ENCODE measurements around the gene CFAP99.
"Not testable (repeated sequence)": the region's sequence is repeated elsewhere in the genome, so short reads cannot be mapped to it uniquely, and the experiment has no call there.

Gene CFAP99

DNA sequence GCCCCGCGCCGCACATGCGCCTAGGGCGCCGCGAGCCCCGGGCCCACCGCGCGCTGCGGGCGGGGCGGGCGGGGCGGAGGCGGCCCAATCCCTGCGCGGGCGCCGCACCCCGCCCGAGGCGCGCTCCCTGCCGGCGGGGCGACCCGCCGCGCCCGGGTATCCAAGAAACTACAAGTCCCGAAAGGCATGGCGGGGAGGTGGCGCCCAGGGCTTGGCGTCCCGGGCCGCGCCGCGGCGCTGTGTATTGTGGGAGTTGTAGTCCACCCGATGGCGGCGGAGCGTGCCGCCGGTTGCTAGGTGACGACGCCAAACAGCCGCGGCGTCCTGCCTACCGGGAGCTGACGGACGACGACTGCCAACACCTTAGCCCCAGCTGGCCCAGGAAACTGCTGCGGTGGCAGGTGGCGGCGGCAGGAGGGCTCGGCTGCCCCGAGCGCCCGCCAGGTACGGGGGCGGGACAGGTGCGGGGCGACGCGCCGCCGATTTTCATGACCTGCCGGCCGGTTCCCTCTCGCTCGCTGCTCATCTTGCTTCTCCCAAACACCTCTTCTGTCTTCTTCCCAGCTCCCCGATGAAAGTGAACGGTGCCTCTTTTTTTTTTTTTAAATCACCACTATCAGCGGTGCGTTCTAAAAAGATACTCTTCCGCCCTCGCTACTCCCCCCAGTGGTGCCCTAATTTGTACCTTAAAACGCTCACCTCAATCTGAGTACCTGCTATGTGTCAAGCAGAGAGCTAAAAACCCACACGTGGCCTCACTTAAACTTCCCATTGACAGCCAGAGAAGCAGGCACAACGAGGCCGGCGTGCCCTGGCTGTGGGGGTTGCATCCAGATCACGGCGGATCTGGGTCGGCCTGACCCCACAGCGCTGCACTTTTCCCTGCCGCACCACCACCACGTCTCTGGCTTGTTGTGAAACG lies at the start of gene CFAP99:
Gene CFAP99 (plus strand): TSS at position 306 of the 922 bp plus-strand sequence.
- no peak for FAIRE-seq

DNA sequence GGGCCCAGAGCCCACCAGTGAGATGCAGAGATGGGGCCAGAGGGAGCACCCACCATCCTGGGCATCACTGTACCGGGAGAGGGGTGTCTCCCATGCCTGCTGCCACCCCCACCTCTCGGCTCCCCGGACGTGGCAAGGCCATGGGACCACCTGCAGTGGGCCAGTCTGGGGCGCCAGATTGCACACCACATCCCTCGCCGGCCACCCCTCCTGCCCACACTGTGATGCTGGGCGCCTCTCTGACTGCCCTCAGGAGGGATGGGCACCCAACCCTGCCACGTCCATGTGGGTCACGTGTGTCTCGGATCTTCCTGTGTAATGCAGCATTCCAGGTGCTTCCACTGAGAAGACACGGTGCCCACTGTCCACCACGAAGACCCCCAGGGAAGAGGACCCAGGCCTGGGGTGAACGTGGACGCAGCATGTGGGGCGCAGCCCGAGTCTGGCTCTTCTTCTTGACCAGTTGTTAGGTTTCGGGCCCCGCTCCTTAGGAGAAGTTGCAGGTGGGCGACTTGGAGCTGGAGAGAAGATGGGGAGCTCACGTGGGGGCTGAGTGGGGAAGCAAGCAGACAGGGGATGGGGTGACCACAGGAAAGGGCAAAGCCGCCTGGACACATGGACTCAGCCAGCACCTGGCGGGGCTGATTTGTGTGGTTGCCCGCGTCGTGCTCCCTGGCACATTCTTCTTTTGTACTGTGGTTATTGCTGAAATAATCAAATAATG lies 48.0 kb upstream of the CFAP99 start:
- FAIRE-seq: no peak

DNA sequence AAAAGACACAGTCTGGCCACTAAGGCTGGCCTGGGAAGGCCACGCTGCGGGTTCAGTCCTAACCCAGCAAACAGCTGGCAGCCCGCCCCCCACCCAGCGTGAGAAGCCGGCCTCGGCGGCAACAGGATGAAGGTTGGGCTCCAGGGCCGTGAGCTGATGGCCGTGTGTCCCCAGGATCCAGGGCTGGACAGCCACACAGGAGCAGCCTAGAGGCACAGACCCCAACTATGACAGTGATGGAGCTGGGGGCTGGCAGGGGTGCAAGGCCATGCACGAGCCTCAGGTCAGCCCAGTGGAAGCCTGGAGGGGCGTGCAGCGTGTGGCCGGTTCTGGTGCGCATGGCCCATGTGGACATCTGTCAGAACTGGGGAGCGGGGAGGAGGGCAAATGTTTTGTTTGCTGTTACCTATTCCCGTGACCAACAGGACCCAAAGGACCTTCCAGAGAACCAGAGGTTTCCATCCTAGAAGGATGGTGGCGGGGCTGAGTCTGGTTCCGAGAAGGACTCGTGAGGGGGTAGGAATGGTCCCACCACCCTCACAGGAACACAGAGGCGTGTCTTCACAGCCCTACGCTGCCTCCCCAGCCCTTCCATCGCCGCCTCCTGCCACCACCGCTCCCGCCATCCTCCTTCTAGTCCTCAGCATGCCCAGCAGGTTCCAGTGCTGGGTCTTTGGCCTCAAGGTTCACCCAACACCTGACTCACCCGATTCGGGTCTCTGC lies 46.8 kb upstream of the CFAP99 start:
- no peak for FAIRE-seq

DNA sequence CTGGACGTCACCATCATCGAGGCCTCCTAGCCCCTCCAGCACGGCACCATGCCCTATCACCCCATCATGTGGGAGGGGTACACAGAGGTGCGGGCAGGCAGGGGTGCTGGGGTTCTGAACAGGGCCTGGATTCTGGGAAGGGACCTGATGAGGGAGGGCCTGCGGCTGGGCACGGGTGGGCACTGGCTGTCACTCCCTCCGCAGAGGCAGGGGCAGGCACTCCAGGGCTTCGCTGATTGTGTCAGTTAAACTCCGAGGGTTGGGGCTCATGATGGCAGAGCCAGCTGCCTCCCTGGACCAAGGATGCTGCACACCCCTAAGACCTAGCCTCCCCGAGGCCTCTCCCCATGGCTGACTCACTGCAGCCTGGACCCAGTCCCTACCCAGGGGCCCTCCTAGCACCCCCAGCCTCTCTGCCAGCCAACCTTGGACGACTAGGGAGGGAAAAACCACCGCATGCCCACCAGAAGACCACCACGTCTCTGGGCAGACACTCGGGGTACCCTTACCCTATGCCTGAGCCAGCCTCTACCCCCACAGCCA lies 46.2 kb upstream of the CFAP99 start:
- no peak for FAIRE-seq

DNA sequence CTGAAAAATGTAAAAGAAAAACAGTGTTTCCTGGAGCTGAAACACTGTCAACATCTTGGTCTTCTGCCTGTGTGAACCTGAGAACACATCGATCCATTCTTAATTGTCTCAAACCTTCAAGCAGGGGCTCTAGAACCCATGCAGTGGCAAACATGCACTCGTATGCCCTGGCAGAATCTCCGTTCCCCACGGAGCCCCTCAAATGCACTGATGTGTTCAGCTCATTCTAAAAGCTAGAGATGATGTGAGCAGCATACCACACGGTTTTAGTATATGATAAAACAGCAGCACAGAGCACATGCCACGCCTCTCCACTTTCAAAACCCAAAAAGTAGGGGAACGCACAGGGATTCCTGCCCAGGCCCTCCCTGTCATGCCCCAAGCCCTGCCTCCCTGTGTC lies 45.2 kb upstream of the CFAP99 start:
- FAIRE-seq: no peak

DNA sequence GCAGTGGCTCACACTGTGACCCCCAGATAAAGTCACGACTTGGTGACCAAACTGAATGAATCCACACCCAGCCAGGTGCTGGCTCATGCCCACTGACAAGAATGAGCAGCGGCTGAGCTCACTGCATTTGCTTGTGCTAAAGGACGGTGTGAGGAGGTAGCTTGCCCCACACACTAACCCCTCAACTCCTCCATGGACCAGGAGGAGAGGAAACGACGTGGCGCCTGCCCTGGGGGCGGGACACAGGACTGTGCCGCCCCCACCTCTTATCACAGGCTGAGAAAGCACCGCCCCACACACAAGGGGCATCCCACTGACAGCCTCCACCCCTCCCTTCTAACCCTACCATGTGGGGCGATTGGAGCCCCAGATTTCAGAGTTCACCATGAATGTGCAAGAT lies 43.3 kb upstream of the CFAP99 start:
- FAIRE-seq: no peak

DNA sequence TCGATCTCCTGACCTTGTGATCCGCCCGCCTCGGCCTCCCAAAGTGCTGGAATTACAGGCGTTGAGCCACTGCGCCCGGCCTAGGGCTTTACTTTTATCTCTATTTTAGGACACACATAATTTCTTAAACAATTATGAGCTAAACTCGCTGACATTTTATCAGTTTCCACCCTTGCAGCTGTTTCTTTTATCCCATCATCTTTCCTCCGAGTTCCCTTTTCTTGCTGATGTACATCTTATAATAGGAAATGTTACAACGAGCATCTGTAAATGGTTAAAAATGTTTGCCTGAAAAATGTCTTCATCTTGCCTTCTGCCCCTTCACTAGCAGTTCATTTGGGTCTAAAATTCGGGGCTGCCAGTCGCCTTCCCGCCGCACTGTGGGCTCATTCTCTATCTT lies 41.5 kb upstream of the CFAP99 start:
- no peak for FAIRE-seq

DNA sequence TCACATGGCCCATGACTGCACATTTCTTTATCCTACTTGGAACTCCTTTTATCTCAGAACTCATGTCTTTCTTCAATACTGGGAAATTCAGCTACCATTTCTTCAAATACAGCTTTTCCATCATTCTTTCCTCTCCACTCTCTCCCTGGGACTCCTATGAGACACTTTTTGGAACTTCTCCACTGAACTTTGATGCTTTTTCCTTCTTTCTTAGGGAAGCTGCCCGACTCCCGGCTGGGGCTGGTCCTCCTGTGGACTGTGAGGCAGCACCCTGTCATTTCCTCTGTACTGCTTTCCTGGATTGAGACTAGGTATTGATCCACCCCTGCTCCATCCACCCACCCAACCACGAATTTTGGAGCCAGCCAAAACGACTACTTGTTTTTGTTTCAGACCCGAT lies 40.4 kb upstream of the CFAP99 start:
- FAIRE-seq: no peak

DNA sequence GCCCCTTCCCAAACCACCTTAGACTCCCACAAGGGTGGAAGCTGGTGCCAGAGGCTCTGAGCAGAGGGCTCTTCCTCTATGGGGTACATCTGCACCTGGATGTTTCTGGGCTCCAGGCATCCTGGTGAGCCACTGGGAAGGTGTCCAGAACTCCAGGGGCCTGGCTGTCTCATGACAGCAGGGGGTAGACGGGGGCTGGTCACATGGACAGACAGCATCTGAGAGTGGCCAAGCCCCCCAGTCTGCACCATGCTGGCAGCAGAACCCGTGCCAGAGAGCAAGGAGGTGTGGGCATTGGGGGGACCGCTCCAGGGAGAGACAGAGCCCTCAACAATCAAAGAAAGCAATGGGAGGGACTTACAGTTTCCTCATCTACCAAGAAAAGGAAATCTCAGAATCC lies 39.9 kb upstream of the CFAP99 start:
- FAIRE-seq: no peak

DNA sequence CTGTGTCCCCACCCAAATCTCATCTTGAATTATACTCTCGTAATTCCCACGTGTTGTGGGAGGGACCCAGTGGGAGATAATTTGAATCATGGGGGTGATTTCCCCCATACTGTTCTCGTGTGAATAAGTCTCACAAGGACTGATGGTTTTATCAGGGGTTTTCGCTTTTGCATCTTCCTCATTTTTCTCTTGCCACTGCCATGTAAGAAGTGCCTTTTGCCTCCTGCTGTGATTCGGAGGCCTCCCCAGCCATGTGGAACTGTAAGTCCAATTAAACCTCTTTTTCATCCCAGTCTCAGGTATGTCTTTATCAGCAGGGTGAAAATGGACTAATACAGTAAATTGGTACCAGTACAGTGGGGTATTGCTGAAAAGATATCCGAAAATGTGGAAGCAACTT lies 38.2 kb upstream of the CFAP99 start:
- FAIRE-seq: not testable (repeated sequence)

DNA sequence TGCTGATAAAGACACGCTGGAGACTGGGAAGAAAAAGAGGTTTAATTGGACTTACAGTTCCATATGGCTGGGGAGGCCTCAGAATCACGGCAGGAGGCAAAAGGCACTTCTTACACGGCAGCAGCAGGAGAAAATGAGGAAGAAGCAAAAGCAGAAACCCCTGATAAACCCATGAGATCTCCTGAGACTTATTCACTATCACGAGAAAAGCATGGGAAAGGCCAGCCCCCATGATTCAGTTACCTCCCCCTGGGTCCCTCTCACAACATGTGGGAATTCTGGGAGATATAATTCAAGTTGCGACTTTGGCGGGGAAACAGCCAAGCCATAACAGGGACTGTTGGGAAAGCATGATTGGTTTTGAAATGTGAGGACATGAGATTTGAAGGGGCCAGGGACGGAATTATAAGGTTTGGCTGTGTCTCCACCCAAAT lies 36.0 kb upstream of the CFAP99 start:
- not testable (repeated sequence) for FAIRE-seq

DNA sequence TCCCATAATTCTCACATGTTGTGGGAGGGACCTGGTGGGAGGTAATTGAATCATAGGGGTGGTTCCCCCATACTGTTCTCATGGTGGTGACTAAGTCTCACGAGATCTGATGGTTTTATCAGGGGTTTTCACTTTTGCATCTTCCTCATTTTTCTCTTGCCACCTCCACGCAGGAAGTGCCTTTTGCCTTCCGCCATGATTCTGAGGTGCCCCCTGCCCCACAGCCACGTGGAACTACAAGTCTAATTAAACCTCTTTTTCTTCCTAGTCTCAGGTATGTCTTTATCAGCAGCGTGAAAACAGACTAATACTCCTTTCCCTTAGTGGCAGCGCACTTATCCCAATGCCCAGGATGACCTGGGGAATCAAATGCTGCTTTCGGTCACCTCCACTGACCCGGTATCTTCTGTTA lies 35.5 kb upstream of the CFAP99 start:
- not testable (repeated sequence) for FAIRE-seq

DNA sequence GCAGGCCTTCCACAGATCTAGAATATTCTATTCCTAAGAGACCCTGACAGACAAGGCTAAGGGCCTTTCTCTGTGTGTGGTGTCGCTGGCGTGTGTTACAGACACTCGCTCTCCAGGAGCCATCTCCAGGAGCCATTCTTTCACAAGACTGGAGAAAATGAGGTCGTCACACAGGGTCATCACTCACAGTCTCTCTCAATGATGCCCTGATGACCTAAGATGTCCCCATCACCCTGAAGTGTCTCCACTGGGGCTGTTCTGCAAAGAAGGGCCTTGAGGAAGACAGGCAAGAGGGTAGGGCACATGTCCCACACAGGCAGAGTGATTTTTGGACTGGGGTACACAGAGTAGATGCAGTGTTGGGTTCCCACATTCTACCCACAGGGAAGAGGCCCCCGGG lies 35.0 kb upstream of the CFAP99 start:
- no peak for FAIRE-seq

DNA sequence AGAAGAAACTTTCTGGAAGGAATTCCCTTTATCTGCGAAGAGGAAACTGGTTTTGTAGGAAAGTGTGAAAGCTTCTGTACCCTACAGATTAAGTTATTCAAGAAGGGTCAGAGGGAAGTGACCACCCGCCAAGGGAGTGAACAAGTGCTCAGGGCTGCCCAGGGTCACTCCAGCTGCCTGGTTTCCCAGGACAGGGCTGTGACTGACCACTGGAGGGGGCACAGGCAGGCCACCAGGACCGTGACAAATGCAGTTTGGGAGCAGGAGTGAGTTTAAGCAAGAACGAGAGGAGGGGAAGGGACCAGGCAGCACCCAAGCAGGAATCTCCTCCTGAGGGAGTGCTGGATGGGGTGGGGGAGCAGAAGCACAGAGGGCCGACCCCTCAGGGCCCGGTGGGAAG lies 34.5 kb upstream of the CFAP99 start:
- no peak for FAIRE-seq

DNA sequence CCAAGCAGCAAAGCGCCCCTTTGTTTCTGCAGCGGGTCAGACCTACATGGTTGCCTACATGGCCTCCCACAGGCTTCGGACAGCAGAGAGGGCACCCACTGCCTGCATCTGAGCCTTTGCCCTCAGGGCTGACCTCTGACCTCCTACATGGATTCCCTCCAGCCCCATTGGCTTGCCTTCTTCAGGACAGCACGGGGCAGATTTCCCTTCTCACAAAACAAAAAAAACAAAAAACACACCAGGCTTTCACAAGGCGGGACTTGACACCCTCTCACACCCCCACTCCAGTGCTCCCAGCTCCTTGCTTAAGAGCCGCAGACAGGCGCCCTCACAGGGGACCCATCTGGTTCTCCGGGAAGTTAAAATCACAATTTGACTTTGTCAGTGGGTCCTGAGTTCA lies 33.2 kb upstream of the CFAP99 start:
- FAIRE-seq: no peak

DNA sequence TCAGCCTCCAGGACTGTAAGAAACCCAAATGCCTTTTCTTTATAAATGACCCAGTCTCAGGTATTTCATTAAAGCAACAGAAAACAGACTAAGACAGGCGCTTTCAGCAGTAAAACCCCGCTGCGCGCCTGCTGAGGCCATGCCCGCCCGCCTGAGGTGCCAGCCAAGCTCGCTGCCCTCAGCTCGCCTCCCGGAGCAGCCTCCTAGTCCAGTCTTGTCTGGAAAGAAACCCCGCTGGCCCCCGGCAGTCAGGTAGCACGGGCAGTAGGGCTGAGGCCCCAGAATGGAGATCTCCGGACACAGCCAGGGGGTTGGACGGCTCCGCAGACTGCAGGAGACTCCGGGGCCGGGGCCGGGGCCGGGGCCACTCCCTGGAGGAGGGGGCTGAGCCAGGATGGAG lies 32.0 kb upstream of the CFAP99 start:
- FAIRE-seq: no peak

DNA sequence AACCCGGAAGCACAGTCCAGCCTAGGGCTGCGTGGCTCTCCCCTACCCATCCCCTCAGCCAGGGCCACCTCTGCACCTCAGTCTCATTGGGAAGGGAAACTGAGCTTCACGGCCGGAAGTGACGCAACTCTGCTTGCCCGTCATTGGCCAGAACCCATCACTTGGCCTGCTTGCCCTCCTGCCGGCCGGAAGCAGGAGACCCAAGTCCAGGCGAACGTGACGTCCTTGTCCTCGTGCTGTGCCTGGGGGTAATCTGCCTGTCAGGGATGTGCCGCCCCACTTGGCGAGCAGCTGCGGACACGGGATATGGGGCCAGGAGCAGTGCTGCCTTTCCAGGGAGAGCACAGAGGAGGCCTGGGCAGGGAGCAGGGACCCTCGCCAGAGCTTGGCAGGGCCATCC lies 31.5 kb upstream of the CFAP99 start:
- no peak for FAIRE-seq

DNA sequence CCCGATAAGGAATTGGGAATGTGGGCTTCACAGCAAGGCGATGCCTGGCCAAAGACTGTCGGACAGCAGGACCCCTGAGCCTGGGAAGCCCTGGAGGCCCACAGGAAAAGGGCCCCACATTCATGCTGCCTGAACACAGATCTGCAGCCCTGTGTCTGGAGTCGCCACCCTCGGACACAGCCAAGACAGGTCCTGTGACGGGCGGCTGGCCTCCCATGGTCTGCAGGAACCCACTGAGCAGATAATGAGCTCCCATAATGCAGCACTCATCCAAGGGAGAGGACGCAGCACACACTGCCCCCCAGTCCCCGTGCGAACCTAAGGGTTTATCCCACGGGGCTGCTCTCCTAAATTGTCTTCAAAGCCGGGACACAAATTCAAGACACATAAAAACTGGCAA lies 30.9 kb upstream of the CFAP99 start:
- FAIRE-seq: no peak

DNA sequence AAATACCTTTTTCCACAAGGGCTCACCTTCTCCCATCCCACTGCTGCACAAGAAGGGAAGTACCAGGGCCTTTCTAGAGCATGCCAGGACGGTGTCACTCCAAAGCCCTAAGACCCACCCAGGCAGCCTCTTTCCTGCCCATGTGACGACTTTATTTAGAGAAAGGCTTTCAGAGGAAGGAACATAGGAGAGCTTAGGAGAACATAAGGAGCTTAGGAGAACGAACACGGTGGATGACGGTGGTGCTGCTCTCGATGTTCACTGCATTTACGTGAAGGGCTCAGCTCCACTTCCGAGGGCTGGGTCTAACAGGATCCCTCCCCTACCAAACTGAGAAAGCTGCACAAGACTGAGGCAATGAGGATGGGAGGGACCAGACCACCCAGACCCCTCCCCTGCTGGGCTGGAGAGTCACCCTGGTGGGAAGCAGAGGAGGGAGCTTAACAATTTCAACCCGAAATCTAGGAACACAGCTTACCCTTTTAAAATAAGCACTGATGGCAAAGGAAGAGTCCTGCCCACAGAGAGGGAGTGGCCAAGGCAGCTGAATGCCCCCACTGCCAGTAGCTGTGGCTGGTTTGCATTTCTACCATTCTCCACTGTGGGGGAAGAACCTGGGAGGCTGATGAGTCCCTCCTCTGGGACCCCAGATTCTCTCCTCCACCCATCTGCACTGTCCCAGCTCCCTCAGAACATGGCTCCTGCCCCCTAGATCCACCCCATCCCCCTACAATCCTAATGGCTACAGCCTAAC lies 30.1 kb upstream of the CFAP99 start:
- no peak for FAIRE-seq

DNA sequence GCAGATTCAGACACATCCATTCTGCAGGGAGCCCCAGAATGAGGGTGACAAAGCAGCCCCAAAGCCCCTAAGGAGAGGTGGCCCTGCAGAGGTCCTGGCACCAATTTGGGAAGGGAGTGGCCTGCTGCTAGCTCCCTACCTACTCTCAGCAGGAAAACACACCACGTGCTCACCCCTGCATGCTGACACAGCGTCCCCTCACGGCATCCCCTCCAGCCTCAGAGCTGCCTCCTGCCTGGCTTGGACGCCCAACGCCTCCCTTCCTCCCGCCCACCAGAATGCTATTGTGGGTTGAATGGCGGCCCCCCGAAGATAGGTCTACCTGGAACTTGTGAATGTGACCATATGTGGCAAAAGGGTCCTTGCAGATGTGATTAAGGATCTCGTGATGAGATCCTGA lies 29.1 kb upstream of the CFAP99 start:
- FAIRE-seq: no peak

DNA sequence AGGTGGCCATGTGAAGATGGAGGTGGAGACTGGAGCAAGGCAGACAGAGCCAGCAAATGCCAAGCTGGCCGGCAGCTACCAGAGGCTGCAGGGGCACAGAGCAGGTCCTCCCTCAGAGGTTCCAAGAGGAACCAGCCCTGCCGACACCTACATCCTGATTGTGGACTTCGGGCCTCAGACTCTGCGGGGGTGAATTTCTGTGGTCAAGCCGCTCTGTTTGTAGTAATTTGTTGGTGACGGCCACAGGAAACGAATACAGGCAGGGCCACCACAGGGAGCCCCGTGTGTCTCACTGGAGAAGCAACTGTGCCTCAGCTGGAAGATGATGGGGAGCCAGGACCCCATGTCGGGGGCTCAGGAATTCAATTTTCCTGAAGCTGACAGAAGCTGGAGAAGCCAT lies 28.6 kb upstream of the CFAP99 start:
- FAIRE-seq: no peak

DNA sequence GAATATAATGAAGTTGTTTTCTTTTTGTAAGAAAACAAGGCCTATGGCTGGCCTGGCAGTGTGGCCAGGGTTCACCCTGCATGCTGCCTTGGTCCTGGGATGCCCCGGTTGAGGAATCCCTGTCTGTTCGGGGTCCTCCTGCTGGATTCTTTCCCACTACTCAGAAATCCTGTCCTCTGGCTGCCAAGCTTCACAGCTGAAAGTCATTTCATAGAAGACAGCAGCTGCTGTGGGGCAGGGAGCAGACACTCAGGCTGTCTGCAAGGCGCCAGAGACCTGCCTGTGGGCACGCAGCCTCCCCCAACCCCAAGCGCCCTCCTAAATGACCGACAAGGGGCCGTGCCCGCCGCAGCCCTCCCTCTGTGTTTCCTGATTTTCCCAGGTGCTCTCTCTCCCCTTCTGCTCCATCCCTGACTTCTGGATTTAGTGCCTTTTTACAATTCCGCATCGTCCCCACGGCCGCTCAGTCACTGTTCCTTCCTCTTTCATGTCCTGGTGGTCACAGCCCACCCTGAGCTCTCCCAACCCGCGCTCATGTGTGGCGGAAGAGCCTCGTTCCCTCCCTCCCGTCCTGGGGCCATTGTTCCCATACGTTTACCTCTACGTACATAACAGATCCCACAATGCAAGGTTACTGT lies 27.9 kb upstream of the CFAP99 start:
- FAIRE-seq: no peak
